ENCODE measurements around the gene NHSL2. TPM values are rescaled to one million over a fixed set of nuclear protein-coding genes. Genes with fewer than 3 reads are reported as not detected.
A peak's percentile ranks its signal among the peaks of the same experiment; 100 is the strongest.

The NHSL2 gene
- total RNA-seq, 4 donors from 2014 or later, result 10.4 to 31.4 (median 17.7) TPM

- DNase-seq (ENCODE audit: extremely low spot score), result no peak
- Histone ChIP-seq H3K36me3 (no peaks in the 10 kb centered on the region), H3K4me1 (peaks cover 8 to 27% (median 11%) of the 10 kb centered on the region in 4 donors), H3K27ac (replicated peaks in 1 of 4) (no peak overlapping the region), H3K9me3 (no peaks in the 10 kb centered on the region), H3K27me3 (no peaks in the 10 kb centered on the region), H3K4me3 (no peak overlapping the region)
- intact Hi-C loops (cut with DNase I), result no loop called here
- no peak for TF ChIP-seq CTCF (IDR thresholded peaks at IDR 0.05)
- TF ChIP-seq EP300 (IDR thresholded peaks at IDR 0.05), result no peak
- no peak for TF ChIP-seq POLR2AphosphoS5 (IDR thresholded peaks at IDR 0.05)
- no peak for TF ChIP-seq POLR2A (IDR thresholded peaks at IDR 0.05; ENCODE audit: low read depth)
- 73% methylated on average over 4 of the region's 4 CpGs for WGBS
Observed at GRCh38 chrX:72102760-72103159, 192.1 kb downstream of the NHSL2 start.

GRCh38 chrX:72105436-72105835 lies 194.8 kb downstream of the NHSL2 start:
- Histone ChIP-seq H3K27me3 (no peaks in the 10 kb centered on the region), H3K4me3 (no peak overlapping the region), H3K4me1 (peaks cover 8 to 27% (median 9%) of the 10 kb centered on the region in 4 donors), H3K9me3 (no peaks in the 10 kb centered on the region), H3K27ac (replicated peaks in 1 of 4) (peak overlapping the region in 1 of 4 donors; percentile 5), H3K36me3 (no peaks in the 10 kb centered on the region)
- DNase-seq (ENCODE audit: extremely low spot score), result no peak
- TF ChIP-seq CTCF (IDR thresholded peaks at IDR 0.05), result no peak
- no peak for TF ChIP-seq EP300 (IDR thresholded peaks at IDR 0.05)
- no peak for TF ChIP-seq POLR2A (IDR thresholded peaks at IDR 0.05; ENCODE audit: low read depth)
- no peak for TF ChIP-seq POLR2AphosphoS5 (IDR thresholded peaks at IDR 0.05)
- 59% methylated on average over 6 of the region's 6 CpGs for WGBS
- intact Hi-C loops (cut with DNase I), result no loop called here

- TF ChIP-seq POLR2AphosphoS5 (IDR thresholded peaks at IDR 0.05) (no peak), POLR2A (IDR thresholded peaks at IDR 0.05; ENCODE audit: low read depth) (no peak), EP300 (IDR thresholded peaks at IDR 0.05) (no peak), CTCF (IDR thresholded peaks at IDR 0.05) (no peak)
- H3K9me3 ChIP-seq, result no peaks in the 10 kb centered on the region
- peaks cover 0 to 12% (median 3%) of the 10 kb centered on the region in 4 donors for H3K4me1 ChIP-seq
- H3K36me3 ChIP-seq, result no peaks in the 10 kb centered on the region
- WGBS, result 66% methylated on average over 6 of the region's 6 CpGs
- peak overlapping the region in 2 of 4 donors; percentile 22 to 36 for H3K27ac ChIP-seq (replicated peaks in 1 of 4)
- DNase-seq (ENCODE audit: extremely low spot score), result no peak
- no peak overlapping the region for H3K4me3 ChIP-seq
- intact Hi-C loops (cut with DNase I), result no loop called here
- no peaks in the 10 kb centered on the region for H3K27me3 ChIP-seq
Observed at GRCh38 chrX:72107320-72107719, 196.7 kb downstream of the NHSL2 start.

GRCh38 chrX:72107841-72108595 lies 197.4 kb downstream of the NHSL2 start:
- no peaks in the 10 kb centered on the region for H3K36me3 ChIP-seq

More at GRCh38 chrX:72107841-72108595, 197.4 kb downstream of the NHSL2 start:
- TF ChIP-seq CTCF (IDR thresholded peaks at IDR 0.05) (no peak), POLR2A (IDR thresholded peaks at IDR 0.05; ENCODE audit: low read depth) (no peak), POLR2AphosphoS5 (IDR thresholded peaks at IDR 0.05) (no peak), EP300 (IDR thresholded peaks at IDR 0.05) (no peak)
- no peak overlapping the region for H3K4me3 ChIP-seq
- H3K27ac ChIP-seq (replicated peaks in 1 of 4), result peak overlapping the region in 2 of 4 donors; percentile 22 to 36
- H3K4me1 ChIP-seq, result peaks cover 0 to 9% (median 4%) of the 10 kb centered on the region in 4 donors
- DNase-seq (ENCODE audit: extremely low spot score), result no peak
- H3K27me3 ChIP-seq, result no peaks in the 10 kb centered on the region
- WGBS, result 78% methylated on average over 11 of the region's 12 CpGs
- no peaks in the 10 kb centered on the region for H3K9me3 ChIP-seq
- intact Hi-C loops (cut with DNase I), result no loop called here

All from esophagus muscularis mucosa (tissue), 4 donors.